GM13977 (cell line): Measurements from ENCODE around the gene KRTAP10-10.
"Not testable (repeated sequence)": the region's sequence is repeated elsewhere in the genome, so short reads cannot be mapped to it uniquely, and the experiment has no call there.

Experiments used
- DNase-seq: peaks from one replicate; pipeline ENCODE4 v3.0.0; 2012; ENCODE audit warnings: low spot score
- in situ Hi-C: fragments of 300-500 bp; cut with MboI; formaldehyde crosslinking; loops from one replicate; pipeline ENCODE4 v1.12.0; 2022; ENCODE audit warnings: low sequenced_read_pairs, low pct_unique_long_range_greater_than_20kb, mixed read lengths, inconsistent platforms; ENCODE audit not compliant: unreplicated experiment
- TF ChIP-seq, protein P1 (sequence below): IDR thresholded peaks from 2 replicates; pipeline ENCODE4 v1.5.1; 2012; ENCODE audit warnings: mild to moderate bottlenecking, control low read depth; ENCODE audit not compliant: insufficient read depth; ENCODE audit errors: extremely low read depth, missing control alignments

KRTAP10-10 gene, protein sequence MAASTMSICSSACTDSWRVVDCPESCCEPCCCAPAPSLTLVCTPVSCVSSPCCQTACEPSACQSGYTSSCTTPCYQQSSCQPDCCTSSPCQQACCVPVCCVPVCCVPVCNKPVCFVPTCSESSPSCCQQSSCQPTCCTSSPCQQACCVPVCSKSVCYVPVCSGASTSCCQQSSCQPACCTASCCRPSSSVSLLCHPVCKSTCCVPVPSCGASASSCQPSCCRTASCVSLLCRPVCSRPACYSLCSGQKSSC

DNA sequence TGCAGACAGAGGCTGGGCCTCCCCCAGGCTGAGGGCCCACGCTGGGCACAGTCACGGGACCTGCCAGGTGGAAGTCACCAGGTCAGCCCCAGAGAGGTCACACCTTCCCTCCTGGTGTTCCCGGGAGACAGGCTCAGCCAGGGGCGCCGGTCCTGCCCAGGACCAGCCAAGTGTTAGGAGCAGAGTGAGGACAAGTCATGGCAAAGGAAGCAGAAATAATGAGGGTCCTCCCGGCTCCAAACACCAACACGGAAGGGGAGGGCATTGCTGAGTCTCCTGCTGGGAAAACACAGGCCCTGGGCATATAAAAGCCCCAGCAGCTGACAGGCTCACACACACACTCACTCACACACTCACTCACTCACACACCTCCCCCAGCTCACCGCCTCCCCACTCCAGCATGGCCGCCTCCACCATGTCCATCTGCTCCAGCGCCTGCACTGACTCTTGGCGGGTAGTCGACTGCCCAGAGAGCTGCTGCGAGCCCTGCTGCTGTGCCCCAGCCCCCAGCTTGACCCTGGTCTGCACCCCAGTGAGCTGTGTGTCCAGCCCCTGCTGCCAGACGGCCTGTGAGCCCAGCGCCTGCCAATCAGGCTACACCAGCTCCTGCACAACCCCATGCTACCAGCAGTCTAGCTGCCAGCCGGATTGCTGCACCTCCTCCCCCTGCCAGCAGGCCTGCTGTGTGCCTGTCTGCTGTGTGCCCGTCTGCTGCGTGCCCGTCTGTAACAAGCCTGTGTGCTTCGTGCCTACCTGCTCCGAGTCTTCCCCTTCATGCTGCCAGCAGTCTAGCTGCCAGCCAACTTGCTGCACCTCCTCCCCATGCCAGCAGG is at the start of gene KRTAP10-10:
TSS of gene KRTAP10-10 (plus strand) at position 339 of the 833 bp plus-strand sequence. CDS start at position 401, 62 bp downstream.
- DNase-seq = no peak
- in situ Hi-C loops = no loop called here
- TF ChIP-seq, protein P1, sequence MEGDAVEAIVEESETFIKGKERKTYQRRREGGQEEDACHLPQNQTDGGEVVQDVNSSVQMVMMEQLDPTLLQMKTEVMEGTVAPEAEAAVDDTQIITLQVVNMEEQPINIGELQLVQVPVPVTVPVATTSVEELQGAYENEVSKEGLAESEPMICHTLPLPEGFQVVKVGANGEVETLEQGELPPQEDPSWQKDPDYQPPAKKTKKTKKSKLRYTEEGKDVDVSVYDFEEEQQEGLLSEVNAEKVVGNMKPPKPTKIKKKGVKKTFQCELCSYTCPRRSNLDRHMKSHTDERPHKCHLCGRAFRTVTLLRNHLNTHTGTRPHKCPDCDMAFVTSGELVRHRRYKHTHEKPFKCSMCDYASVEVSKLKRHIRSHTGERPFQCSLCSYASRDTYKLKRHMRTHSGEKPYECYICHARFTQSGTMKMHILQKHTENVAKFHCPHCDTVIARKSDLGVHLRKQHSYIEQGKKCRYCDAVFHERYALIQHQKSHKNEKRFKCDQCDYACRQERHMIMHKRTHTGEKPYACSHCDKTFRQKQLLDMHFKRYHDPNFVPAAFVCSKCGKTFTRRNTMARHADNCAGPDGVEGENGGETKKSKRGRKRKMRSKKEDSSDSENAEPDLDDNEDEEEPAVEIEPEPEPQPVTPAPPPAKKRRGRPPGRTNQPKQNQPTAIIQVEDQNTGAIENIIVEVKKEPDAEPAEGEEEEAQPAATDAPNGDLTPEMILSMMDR = no peak

DNA sequence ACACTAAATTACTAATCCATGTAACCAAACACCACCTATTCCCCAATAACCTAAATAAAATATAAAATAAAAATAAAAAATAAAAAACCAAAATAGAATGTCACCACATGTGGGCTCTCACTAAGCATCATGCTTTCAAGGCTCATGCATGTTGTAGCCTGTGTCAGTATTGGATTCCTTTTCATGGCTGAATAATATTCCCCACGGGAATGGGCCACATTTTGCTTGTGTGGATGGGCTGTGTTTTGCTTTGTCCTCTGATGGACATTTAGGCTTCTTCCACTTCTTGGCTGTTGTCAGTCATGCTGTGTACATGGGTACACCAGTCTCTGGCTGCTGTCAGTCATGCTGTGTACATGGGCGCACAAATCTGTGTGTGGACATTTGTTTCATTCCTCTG is 48.1 kb upstream of the KRTAP10-10 start:
- DNase-seq = no peak
- TF ChIP-seq, protein P1 = no peak
- in situ Hi-C loops = no loop called here

DNA sequence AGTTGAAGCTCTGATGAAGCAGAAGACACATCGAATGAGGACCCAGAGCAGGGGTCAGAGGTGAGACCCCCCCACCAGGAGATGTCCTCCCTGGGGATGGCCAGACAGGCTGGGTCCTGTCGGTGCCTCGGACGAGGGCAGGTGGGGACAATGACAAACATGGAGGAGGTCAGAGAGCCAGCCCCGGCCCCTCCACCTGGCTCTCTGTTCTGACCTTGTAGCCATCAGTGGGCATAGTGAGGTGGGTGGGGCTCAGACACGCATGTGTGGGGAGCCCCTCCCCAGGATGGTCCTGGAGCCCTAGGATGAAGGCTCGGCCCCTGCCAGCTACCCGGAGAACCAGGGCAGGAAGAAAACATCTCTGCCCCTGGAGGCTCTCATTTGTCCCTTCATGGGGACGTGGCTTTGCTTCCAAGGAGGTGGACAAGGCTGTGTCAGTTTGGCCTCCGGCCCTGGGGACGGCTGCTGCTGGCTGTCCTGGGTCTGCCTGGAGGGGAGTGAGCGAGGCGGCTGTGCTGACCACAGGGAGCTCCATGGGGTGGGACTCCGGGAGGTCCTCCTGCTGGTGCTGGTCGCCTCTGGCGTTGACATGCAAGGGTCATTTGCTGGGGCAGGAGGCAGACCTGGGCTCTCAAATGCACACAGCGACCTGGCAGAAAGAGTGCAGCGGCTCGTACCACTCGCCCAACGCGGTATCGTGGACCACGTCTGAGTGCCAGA is 47.4 kb upstream of the KRTAP10-10 start:
- in situ Hi-C loops = no loop called here
- TF ChIP-seq, protein P1 = no peak
- no peak for DNase-seq

DNA sequence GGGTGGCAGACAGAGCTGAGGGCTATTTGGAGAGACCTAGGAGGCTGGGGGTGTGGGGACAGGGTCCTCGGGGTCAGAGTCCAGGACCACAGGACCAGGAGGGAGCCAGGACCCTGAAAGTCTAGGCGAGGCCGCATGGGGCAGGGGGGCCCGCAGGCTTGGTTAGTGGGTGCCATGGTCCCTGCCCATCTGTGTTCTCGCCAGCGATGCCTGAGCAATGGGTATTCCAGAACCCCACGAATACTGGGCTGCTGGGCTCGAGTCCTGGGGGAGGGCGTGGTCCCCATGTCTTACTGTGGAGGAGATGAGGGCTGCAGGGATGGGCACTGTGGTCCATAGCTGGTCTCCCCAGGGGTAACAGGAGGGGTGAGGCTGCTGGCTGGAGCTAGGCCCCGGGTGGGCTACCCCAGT is 46.8 kb upstream of the KRTAP10-10 start:
- TF ChIP-seq, protein P1 = no peak
- in situ Hi-C loops = no loop called here
- no peak for DNase-seq

DNA sequence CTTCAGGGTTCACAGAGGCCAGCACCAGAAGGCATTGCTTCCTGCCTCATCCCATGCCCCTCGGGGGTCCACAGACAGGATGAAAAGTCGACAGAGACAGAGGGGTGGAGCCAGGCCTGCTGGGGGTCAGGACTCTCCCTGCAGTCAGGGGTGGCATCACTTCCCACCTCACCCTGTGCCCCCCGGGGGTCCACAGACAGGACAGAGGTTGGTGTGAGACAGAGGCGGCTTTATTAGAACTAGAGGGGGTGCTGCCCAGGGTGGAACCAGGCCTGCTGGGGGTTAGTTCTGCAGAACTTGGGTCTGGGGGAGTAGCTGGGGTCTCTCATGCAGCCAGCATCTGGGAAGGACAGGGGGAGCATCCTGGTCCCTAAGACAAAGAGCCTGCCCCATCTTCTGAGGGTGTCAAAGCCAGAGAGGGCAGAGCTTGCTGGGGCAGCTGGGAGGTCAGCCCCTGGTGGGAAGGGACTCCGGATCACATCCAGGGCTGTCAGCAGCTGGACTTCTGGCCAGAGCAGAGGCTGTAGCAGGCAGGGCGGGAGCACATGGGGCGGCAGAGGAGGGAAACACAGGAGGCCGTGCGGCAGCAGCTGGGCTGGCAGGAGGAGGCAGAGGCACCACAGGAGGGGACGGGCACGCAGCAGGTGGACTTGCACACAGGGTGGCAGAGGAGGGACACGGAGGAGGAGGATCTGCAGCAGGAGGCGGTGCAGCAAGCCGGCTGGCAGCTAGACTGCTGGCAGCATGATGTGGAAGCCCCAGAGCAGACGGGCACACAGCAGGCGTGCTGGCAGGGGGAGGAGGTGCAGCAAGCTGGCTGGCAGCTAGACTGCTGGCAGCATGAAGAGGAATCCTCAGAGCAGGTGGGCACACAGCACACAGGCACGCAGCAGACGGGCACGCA is 46.0 kb upstream of the KRTAP10-10 start:
- not testable (repeated sequence) for DNase-seq

GRCh38 chr21:44591801-44592130 is 45.4 kb upstream of the KRTAP10-10 start:
- DNase-seq, in situ Hi-C loops: not testable (repeated sequence)

More for the DNA sequence above, 46.0 kb upstream of the KRTAP10-10 start:
- in situ Hi-C loops = not testable (repeated sequence)

- DNase-seq = no peak
- TF ChIP-seq, protein P1 = no peak
- in situ Hi-C loops = no loop called here
Observed at GRCh38 chr21:44592446-44593311, 44.5 kb upstream of the KRTAP10-10 start, which contains the start of gene KRTAP10-6. TSS of gene KRTAP10-6 (minus strand) at chr21:44592505. CDS start at chr21:44592484, 21 bp downstream.
